Femur (tissue), 1 donor: Measurements from ENCODE around the gene NOL9.

Experiments
- DNase-seq: peaks from one replicate; pipeline ENCODE4 v3.0.0-alpha.2; 2017

The NOL9 gene

GRCh38 chr1:6519491-6519934 lies 34.8 kb downstream of the NOL9 start:
- DNase-seq, result peak; percentile 86

GRCh38 chr1:6517435-6517851 lies 36.9 kb downstream of the NOL9 start:
- DNase-seq, result no peak

- no peak for DNase-seq
These were observed 38.5 kb downstream of the NOL9 start for GRCh38 chr1:6515771-6516170.

DNA sequence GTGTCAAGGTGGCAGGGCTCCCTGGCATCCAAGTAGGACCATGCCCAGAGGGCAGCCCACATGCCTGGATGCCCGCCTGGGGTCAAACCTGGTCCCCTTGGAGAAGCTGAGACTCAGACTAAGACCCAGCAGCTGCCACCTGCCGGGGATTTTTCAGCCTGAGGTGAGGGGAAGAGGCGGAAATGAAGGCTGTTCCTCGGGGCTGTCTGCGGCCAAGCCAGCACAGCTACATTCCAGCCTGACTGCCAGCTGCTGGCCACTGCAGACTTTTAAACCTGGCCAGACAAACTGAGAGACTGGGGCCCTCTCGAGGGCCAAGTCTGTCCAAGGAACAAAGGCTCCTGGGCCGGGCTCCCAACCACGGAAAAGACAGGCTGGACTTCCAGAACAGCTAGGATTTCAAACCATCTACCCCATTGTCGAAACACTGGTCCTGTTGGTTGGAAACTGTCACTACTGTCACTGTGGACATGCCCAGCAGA lies 41.0 kb downstream of the NOL9 start:
- no peak for DNase-seq

DNA sequence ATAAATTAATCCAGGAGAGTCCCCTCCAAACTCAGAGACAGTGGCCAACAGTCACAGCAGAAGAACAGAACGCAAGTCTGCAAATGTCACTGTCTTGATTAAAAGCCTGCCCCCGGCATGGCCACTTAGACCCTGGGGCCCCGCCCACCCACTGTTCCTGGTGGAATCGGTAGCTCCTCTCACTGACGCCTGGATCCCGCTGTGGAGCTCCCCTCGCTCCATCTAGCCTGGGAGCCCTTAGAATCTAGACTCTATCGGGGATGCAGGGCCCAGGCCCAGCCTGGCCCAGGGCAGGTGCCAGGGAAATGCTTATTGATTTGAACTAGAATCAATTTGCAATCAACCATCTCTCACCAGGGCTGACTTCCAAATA lies 41.4 kb downstream of the NOL9 start:
- DNase-seq, result no peak

GRCh38 chr1:6512245-6512907 lies 41.9 kb downstream of the NOL9 start:
- no peak for DNase-seq

DNA sequence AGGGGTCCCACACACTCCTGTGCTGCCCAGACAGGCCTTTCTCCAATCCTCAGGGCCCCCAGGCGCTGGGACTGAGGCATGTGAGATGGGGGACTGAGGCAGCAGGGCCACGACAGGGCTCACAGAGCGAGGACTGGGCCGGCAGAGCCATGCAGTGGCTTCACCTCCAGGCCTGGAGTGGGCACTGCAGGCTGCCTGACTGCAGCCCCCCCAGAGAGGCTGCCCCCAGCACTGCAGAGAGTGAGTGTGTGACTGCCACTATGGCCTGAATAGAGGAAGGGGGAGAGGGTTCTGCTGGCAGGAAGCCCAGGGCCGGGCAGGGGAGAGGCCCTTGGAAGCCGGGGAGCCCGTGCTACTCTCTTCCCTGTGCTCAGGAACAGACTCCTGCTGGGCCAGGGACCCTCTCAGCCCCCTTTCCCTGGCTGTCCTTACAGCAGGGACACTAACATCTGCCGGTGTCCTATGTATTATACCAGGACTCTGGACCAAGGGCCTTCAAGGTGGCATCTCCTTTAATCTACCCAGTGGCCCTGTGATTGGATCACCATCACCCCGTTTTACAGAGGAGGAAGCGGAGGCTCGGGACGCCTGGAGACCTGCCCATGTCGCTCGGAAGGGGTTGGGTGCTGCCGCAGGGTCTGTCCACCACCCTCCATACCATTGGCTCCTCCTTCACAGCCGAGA lies 42.6 kb downstream of the NOL9 start:
- no peak for DNase-seq

DNA sequence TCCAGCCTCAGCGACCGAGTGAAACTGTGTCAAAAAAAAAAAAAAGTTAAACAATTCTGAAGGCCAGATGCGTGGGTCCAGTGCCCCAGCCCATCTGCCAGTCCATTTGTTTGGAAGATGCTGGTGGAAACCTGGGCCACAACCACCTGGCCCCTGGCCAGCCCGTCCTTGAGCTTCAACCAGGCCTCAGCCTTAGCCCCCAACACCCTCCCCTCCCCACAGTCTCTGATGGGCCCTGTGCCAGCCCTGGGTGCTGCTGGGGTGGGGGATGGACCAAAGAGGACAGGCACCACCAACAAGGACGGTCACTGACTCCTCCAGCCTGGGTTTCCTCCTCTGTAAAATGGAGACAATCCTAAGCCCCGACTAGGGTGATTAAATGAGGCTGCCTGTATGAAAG lies 43.3 kb downstream of the NOL9 start:
- no peak for DNase-seq

GRCh38 chr1:6510493-6510892 lies 43.8 kb downstream of the NOL9 start:
- no peak for DNase-seq

DNA sequence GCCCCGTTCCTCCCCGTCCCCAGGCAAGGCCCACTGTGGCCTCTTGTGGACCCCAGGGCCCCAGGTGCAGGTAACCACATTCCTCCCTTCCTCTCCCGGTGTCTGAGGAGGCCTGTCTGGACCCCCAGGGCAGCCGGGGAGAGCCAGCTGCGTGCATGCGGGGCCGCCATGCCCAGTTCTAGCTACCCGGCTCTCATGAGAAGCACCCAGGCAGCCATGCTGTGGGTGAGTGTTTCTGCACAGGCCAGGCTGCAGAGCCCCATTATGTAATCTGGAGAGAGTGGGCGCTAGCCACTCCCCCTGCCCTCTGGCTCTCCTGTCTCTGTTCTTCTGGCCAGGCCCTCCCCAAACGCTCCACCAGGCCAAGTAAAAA lies 44.4 kb downstream of the NOL9 start:
- no peak for DNase-seq

DNA sequence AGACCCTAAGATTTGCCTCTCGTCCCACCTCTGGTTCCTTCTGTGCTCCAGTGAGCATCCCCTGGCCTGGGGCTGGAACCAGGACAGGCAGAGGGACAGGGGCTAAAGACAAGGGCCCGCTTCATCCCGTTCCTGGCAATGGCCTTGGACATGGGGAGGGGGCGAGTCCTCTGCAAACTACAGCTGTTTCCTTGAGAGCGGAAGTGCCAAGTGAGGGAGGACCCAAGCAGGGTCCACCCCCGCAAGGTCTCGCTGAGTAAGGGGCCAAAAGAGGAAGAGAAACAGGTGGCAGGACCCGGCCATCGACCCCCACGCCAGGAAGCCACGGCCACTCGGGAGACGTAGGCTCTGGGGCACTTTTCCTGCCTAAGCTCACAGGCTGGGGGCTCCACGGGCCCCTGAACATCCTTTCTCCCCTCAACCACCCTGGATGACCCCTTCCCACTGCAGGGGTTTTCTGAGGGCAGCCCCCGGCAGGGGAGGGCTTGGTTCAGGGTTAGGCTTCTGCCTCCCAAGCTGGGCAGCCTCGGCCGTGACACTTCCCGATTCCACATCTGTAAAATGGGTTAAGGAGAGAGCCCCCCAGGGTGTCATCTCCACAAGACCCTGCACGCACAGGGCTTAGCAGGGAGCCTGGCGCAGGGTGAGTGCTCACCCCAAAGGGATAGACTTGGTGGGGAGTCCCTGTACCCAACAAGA lies 44.9 kb downstream of the NOL9 start:
- DNase-seq, result no peak

GRCh38 chr1:6508816-6509189 lies 45.5 kb downstream of the NOL9 start:
- DNase-seq, result no peak

DNA sequence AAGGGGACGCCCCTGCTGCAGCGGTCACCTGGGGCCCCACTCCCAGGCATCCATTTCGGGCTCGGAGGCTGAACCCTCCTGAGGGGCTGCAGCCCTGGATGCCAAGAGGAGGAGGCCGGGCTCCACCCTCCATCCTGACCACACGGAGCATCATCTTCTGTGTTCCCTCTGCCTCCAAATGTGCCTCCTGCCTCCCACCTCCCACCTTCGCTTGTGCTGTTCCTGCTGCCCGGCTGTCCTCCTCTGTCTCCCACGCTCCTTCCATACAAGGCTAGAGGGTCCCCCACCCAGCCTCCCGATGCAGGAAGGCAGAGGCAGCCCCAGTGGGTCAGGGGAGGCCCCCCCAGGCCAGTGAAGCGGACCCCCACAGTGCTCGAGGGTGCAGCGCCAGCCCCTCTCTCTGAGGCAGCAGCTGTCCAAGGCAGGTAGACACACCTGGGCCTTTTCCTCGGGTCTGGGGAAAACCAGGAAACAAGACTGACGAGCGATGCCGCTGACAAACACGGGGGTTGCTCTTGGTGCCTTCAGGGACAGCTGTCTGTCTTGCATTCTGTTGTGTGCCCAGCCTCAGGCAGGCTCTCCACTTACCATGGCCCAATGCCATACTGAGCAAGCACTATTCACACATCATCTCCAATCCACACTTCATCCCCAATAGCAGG lies 46.0 kb downstream of the NOL9 start:
- DNase-seq, result no peak

DNA sequence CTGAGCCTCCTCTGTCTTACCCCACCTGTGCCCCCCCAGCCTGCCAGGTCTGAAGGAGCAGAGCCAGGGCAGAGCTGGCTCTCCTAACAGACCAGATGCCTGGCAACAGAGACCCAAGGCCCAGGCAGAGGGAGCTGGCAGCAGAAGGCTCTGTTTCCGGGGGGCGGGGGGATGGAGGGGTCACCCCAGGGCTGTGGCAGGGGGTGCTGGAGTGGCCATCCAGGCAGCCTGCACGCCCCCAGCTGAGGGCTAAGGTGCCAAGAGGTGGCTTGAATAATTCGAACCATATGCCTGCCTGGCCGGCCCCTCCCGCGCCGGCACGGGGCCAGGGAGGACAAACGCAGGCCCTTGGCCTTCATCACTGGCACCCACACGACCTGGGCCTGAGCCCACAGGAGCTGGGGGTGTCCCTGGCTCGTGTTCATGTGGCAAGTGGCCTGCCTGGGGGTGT lies 46.8 kb downstream of the NOL9 start:
- DNase-seq, result no peak

DNA sequence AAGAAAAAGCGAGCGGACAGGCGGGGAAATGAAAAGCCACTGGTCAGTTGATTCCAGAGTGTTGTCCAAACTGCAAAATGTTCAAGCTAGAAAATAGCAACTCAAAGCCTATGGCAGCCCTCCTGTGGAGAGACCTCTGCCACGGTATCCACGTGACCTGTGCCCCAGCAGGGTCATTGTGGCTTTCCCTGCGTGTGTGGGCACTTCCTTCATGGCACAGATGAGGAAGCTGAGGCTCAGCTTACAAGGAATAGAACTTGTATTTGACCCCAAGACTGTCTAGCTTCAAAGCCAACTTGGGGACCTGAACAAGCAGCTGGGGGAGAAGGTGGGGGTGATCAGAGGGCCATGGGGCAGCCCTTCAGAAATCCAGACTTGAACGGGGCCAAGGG lies 47.3 kb downstream of the NOL9 start:
- DNase-seq, result no peak

- no peak for DNase-seq
These were observed 47.9 kb downstream of the NOL9 start for GRCh38 chr1:6506210-6507036.

DNA sequence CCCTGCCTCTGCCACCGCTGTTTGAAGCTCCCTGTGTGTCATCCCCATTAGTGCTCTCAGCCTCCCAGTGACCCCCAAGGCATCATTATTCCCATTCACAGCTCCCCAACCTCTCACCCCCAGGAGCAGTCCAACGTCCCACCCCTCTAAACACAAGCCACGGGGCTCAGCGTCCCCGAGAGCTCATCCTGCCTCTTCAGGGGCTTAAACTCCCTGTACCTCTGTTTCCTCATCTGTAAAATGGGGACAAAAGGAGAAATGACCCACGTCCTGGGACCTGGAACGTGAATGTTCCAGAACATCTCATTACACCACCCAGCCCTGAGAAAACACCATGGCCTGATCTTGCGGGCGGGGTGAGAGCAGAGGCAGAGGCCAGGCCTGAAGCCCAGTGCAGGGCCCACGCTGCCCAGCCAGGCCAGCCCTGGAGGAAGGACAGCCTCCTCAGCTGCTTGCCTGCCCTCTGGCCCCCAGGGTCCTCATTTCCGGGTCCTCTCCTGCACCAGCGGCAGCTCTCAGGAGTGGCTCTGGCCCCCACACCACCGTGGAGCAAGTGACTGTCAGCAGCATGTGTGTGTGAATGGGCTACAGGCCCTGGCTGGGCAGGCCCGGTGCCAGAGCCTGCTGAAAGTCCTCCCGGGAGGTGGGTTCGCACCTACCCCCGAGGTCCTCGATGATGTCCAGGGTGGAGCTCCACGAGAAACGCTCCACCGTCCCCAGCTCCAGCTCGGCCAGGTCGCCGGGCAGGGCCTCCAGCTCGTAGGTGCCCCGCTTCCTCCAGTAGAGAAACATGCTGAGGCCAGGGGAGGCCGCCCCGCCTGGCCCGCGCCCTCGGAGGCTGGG lies 48.7 kb downstream of the NOL9 start:
- DNase-seq, result no peak

DNA sequence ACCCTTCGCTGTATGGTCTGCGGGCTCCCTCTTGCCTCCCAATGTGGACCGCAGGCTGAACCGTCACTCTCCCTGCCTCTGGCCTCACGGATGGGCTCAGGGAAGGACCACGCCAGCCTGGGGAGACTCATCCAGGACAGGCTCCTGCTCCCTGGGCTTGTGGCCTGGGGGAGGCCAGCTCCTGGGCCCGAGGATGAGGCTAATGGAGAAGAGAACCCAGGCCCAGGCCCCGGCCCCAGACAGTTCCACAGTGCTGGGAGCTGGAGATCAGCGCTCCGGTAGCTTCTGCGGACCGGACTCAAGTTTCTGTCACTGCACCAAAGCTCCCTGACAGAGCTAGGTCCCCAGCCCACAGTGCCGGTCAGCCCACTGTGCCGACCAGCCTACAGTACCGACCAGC lies 49.4 kb downstream of the NOL9 start:
- DNase-seq, result no peak

DNA sequence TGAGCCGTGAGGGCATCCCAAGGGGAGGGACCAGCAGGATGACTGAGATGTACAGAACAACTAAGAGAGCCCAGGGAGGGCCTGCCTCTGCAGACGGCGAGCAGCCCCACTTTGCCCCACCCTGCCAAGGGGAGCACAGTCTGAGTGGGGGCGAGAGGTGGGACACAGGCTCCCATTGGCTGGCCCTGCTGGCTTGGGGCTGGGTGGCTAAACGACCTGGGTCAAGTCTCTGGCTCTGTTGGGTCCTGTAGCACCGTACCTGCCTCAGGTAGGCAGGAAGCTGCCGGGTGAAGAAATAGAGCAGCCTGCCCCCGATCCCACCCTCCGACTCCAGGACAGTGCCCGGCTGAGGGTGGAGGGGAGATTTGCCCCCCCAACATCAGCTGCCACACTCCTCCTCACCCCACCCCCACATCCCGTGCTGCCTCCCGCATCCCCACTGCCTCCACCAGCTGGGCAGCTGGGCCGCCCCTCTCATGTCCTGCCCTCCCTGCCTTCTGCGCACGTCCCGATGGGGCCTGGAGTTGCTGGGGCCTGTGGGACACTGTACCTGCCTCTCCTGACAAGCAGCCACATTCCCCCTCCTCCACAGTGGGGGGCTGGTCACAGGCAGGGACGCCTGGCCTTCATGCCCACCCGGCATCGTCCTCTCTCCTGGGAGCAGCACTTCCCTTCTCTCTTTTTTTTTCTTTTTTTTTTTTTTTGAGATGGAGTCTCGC lies 50.3 kb downstream of the NOL9 start:
- no peak for DNase-seq

GRCh38 chr1:6502000-6502891 lies 52.1 kb downstream of the NOL9 start:
- DNase-seq, result peak; percentile 91
